Activated CD8-positive, alpha-beta memory T cell treated with anti-CD3 and anti-CD28 coated beads, Interleukin-2, amount 50 U/mL, for 24 hours (primary cell): ENCODE data around the gene SCART1.
"Not testable (repeated sequence)": the region's sequence is repeated elsewhere in the genome, so short reads cannot be mapped to it uniquely, and the experiment has no call there.

ENCODE experiments used
- DNase-seq: peaks from one replicate; pipeline ENCODE4 v3.0.0-alpha.2; 2020; ENCODE audit errors: extremely low read depth

SCART1 gene

DNA sequence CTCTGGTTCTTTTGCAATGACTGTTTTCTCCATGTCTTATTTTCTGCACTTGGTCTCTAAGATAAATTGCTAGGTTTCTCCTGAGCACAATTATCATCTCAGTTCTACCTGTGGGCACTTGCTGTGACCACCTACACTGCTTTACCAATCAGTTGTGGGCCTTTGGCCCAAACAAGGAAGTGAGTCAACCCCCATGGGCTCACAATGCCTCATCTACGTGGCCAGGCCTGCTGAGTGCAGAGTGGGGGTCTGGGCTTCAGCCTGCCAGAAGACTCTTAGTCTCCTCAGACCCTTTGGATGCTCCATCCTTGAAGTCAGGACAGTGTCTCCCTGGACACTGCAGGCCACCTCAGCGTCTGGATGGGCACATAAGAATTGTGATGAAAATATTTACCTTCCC is 20.3 kb downstream of the SCART1 start:
- DNase-seq = no peak

DNA sequence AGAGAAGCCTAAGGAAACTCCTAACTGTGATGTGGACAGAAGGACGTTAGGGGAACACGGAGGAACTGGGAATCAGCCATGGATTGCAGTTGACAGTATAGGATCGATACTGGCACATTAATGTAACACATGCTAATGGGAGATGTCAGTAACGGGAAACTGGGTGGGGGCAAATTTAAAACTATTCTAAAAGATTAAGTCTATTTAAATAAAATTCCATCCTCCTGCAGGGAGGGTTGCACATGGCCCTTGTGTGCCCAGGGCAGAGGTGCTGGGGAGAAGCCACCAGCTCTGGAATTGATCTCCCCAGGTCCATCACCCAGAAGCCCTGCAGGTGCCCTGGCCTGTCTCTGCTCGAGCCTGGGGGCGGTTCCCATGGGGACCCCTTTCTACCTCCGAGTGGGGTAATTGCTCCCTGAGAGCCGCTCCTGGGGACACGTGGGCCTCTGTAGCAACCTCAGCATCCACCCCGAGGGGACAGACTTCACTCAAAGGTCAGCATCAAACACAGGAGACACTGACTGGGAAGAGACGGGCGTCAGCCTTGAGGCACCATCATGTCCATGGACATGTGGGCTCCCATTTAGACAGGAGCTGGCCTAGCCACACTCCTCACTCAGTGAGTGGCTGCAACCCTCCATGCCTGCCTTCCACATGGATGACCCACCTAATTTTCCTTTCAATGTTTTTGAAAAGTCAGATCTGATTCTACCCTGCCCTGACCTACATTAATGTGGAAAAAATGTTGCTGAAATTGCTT is 21.1 kb downstream of the SCART1 start:
- DNase-seq = no peak

DNA sequence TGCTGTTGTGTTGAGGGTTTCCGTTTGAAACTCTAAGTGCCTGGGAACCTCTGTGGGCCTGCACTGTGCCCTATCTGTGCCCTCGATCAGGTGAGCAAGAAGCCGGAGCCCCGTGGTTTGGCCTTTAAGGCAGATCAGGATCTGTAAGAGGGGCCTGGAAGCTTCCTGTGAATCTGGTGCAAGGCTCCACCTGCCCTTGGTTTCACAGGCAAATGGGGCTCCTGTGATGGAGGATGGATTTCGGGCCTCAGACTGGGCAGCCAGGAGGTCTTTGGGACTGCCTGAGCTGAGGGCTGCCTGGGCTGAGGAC is 21.6 kb downstream of the SCART1 start:
- DNase-seq = no peak

DNA sequence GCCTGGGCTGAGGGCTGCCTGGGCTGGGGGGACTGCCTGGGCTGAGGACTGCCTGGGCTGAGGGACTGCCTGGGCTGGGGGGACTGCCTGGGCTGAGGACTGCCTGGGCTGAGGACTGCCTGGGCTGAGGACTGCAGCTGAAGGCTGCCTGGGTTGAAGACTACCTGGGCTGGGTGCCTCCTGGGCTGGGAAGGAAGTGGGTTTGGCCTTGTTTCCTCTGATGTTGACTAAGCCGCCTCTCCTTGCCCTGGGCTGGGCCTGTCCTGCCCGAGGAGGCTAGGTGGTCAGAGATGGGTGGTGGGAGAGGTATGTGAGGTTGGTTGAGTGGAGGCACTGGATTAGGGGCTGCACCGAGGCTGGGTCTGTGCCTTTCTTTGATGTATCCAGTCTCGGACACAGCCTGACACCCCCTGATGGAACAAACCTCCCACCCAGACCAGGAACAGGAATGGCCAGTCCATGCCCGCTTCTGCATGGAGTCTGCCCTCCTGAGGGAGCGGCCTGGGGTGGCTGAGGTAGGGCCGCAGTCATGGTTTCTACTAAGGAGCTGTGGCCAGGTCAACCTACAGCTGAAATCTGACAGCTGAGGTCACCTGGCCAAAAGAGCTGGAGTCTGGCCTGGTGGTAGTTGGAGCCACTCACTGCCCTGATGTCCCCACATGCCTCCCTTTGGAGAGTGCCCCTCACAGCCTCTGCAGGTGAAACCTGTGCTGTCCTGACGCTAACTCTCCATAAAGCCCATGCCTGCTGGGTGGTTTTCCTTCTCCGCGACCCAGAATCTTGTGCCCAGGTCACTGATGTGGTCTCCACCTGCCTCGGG is 22.3 kb downstream of the SCART1 start:
- no peak for DNase-seq

DNA sequence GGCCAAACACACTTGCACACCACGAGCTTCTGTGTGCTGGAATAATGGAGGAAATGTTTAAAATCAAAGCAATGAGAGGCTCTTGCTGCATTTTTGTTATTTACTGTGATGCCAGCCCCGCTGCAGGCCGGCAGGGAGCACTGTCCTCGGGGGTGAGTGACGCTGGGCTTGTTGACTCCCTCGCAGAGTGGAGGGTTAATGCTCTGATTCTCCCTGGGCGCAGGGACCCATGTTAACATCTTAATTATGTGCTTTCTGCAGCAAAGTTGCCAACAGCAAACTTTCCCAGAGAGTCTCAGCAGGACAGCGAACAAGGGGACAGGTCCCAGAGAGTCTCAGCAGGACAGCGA is 22.9 kb downstream of the SCART1 start:
- no peak for DNase-seq

DNA sequence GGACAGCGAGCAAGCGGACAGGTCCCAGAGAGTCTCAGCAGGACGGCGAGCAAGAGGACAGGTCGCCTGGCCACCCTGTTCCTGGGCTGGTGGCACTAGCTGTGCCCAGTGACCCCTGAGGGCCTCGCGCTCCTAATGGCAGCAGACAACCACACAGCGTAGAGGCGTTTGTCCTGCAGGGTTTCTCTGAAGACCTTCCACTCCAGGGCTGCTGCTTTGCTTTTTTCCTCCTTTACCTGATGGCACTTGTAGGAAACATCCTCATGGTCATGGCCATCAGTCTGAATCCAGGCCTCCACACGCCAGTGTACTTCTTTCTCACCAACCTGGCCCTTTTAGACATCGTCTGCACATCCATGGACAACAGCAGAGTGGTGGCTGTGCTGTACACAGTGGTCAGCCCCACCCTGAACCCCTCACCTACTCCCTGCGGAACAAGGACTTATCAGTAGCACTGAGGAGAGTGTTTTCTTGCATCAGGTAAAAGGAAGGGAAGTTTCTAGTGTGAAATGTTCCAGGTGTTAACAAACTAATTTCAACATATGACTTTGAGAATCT is 27.4 kb downstream of the SCART1 start:
- DNase-seq = no peak

DNA sequence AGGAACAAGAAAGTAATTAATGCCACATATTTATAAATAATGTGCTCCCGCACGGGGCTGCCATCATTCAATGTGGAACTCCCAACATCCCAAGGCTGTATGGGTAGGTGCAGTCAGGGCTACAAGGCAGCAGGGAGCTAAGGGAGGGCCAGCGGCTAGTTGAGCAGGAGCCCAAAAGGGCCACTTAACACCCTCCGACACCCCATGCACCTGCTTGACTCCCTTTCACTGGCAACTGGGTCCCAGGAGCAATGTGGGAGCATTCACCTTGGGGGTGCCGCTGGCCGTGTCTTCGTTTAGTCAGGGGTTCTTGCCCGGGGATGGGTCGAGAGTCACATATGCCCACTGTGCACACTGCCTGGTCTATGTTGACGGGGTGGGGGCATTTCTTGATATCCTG is 27.9 kb downstream of the SCART1 start:
- DNase-seq = no peak

DNA sequence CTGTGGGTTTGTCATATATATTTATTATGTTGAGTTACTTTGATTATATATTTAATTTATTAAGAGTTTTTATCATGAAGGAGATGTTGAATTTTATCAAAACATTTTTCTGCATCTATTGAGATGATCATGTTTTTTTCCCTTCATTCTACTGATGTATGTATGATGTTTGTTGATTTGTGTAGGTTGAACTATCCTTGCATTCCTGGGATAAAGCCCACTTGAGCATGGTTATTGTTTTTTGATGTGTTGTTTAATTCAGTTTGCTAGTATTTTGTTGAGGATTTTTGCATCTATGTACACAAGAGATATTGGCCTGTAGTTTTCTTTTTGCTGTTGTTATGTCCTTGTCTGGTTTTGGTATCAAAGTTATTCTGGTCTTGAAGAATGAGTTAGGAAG is 31.1 kb downstream of the SCART1 start:
- DNase-seq = no peak

DNA sequence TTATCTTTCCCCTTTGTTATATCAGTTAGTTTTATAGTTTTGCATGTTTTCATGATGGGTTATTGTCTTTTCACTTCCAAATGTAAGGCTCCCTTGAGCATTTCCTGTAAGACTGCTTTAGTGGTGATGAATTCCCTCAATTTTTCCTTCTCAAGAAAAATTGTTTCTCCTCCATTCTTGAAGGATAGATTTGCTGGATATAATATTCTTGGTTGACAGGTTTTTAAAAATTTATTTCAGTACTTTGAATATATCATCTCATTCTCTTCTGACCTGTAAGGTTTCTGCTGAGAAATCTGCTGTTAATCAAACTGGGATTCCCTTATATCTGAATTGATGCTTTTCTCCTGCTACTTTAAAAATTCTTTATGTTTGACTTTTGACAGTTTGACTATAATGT is 33.3 kb downstream of the SCART1 start:
- no peak for DNase-seq

DNA sequence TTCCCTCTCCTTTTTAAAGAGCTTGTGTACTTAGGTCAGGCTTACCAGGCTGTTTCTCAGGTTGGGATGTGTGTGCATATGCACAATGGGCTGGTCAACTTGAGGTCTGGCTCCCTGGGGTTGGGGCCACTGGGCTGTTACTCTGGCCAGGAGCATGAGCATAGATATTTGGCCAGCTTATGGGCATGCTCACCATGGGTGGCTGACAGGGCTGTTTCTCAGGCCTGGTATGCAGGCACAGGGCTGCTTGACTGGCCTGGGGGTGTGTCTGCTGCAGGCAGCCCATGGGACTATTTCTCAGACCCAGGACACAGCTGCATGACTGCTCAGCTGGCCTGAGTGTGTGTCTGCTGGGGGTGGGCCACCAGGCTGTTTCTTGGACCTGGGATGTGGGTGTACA is 34.6 kb downstream of the SCART1 start:
- DNase-seq = no peak

DNA sequence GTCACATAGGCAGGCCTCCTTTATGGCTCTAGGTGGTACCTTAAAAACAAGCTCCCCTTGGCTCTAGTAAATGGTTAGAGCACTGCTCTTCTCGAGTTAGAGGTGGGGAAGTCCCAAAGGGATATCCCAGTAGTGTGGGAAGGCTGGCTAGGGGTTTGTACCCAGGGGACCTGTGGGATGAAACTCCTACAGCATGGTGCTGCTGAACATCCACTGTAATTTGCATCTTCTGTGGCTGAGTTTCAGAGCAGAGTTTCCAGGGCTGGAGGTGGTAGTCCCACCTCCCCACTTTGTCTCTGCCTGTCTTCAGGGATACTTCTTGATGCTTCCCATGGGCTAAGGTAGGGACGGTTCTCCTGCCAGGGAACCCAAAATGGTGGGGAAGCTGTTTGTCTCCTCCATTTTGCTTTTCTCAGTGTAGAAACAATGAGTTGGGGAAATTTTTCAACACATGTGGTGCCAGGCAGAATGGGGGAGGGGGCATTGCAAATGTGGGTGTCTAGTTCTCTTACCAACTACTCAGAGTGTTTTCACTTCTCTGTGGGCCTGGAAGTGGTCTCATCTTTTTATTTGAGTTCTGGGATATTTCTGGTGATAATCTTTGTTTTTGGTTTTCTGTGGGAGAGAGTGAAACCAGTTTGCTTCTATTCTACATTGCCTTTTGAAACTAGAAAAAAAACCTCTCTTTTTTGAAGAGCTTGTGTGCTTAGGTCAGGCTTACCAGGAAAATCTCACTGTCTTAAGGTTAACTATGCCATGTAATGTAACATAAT is 36.3 kb downstream of the SCART1 start:
- no peak for DNase-seq

DNA sequence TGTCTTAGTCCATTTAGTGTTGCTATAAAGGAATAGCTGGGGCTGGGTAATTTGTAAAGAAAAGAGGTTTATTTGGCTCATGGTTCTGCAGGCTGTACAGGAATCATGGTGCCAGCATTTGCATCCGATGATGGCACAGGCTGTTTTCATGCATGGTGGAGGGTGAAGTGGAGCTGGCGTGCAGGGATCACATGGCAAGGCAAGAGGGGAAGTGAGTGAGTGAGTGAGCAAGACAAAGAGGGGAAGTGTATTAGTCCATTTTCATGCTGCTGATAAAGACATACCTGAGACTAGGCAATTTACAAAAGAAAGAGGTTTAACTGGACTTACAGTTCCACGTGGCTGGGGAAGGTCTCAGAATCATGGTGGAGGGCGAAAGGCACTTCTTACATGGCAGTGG is 39.8 kb downstream of the SCART1 start:
- DNase-seq = not testable (repeated sequence)

DNA sequence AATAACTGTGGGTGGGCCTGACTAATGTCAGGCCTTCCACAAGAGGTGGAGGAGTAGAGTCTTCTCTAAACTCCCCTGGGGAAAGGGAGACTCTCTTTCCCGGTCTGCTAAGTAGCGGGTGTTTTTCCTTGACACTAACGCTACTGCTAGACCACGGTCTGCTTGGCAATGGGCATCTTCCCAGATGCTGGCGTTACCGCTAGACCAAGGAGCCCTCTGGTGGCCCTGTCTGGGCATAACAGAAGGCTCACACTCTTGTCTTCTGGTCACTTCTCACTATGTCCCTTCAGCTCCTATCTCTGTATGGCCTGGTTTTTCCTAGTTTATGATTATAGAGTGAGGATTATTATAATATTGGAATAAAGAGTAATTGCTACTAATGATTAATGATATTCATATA is 43.6 kb downstream of the SCART1 start:
- not testable (repeated sequence) for DNase-seq

DNA sequence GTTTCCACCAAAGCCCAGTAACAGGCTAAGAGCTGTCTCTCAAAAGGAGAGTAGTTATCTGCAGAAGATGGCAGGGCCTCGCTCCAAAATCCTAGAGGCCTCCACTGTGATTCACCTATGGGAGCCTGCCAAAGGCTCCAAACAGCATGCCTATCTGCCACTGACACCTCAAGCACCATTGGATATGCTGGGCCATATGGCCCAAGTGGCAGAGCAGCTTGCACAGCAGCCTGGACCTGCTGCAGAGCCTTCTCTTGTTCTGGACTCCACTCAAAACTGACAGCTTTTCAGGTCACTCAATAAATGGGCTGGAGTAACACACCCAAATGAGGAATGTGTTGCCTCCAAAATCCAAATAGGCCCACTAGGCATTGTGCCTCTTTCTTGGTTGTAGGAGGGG is 45.4 kb downstream of the SCART1 start:
- DNase-seq = not testable (repeated sequence)

DNA sequence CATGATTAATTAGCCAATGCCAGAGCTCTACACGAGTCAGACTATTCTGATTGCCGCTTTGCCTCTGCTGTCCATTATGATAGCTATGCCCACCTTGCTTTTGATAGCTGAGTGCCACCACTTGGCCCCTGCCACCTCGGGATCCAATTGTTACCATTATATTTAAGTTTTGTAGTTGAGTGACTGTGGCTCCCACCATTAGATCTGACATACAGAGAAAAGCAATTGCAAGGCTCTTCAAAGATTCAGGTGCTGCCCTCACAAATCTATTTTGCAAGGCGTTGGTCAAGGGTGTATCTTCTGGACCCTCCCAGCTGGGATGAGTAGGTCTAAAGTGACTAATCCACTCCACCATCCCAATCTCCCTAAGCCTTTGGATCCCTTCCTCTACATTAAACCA is 47.2 kb downstream of the SCART1 start:
- DNase-seq = not testable (repeated sequence)

DNA sequence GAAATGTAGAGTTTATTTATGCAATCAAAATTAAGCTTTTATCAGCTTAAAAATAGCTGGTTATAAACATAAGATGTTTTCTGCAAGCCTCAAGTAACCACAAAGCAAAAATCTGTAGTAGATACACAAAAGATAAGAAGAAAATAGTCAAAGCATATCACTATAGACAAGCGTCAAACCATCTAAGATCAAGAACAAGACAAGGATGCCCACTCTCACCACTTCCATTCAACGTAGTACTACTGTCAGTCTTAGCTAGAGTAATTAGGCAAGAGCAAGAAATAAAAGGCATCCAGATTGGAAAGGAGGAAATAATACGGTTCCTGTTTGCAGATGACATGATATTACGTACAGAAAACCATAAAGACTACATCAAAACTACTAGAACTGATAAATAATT is 56.0 kb downstream of the SCART1 start:
- DNase-seq = no peak

DNA sequence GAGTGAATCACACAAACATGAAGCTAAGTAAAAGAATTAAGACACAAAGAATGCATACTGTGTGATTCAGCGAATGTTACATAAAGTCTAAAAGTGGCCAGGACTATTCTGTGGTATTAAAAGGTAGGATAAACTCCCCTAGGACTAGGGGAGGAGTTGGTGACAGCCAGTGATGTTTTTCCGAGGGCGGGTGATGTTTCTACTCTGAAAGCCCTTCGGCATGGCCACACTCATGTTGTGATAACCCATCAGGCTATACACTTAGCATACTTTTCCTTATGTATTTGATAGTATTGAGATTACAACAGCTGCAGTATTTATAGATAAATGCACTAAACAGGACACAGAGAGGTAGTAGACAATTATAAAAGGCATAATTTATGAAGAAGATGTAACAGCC is 57.7 kb downstream of the SCART1 start:
- no peak for DNase-seq

DNA sequence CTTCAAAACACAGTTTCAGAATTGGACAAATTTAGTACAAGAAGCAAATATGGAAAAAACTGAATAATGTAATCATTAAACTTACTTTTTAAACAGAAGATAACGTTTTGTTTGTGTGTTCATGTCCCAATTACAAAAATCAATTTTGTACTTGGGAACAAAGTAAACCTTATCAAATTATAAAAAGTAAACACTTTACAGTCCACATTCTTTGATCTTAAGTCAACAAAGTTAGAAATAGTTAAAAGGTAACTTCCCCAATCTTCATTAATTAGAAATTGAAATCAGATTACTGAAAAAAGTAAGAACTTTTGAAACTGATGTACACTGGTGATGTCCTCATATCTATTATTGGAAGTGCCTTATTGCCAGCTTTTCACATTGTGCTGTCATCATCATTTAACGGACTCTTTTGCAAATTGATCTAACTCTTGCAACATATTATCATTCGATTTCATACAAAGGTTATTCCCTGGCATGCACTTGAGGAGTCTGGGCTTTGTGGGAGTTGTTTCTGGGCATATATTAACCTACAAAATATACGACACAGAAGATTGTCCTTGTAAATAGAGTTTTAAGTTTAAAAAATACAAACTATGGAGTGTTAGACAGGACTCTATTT is 58.3 kb downstream of the SCART1 start:
- DNase-seq = no peak

DNA sequence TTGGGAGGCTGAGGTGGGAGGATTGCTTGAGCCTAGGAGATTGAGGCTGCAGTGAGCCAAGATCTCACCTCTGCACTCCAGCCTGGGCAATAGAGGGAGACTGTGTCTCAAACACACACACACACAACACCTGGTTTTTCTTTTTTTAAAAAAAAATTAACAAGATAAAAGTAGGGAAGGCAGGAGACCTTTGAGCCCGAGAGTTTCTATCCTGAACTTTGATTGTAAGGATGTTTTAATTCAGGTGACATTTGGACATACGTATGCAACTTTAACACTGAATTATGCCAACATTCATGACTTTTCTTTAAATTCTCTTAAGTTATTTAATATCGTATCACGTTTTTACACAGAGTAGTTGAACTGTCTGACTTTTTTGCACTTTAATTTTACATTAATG is 61.7 kb downstream of the SCART1 start:
- DNase-seq = no peak

DNA sequence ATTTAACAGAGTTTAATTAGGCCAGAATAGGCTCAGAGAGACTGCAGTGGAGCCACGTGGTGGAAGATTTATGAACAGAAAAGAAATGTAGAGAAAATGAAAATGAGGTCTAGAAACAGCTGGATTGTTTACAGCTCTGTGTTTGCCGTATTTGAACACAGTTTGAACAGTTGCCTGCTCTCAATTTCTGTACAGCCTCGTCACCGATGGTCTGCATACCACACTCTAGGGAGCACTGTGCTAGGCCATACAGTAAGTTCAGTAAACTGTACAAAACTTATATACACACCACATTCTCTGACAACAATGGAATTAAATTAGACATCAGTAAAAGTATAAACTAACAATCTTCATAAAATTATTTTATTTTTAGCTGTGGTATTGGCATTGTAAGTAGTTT is 62.3 kb downstream of the SCART1 start:
- DNase-seq = no peak

DNA sequence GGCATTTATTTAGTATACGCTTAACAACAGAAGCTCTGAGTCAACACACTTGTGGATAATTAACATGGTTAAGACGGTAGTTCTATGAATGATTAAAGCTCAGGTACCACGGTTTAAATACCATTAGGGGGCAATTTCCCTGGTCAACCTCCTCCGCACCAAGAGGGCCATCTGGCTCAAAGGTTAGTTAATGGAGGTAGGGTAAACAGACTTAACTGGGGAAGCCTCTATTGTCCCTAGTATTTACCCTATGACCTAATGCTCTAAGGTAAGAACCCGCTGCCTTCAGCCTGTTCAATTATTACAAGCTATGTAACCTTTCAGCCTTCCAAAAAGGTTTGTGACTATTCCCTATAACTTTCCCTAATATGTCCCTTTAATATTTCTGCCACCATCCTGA is 64.8 kb downstream of the SCART1 start:
- DNase-seq = not testable (repeated sequence)
